HG02970 (cell line): ENCODE data around the gene PRORP.
A peak's percentile ranks its signal among the peaks of the same experiment; 100 is the strongest.
"Not testable (repeated sequence)": the region's sequence is repeated elsewhere in the genome, so short reads cannot be mapped to it uniquely, and the experiment has no call there.

Experiments used
- ATAC-seq: cut with Tn5 transposase; IDR thresholded peaks from one replicate; pipeline ENCODE4 v1.9.1; 2021; ENCODE audit warnings: mild to moderate bottlenecking, moderate library complexity, moderate number of reproducible peaks; ENCODE audit not compliant: unreplicated experiment, low FRiP score

Gene PRORP

DNA sequence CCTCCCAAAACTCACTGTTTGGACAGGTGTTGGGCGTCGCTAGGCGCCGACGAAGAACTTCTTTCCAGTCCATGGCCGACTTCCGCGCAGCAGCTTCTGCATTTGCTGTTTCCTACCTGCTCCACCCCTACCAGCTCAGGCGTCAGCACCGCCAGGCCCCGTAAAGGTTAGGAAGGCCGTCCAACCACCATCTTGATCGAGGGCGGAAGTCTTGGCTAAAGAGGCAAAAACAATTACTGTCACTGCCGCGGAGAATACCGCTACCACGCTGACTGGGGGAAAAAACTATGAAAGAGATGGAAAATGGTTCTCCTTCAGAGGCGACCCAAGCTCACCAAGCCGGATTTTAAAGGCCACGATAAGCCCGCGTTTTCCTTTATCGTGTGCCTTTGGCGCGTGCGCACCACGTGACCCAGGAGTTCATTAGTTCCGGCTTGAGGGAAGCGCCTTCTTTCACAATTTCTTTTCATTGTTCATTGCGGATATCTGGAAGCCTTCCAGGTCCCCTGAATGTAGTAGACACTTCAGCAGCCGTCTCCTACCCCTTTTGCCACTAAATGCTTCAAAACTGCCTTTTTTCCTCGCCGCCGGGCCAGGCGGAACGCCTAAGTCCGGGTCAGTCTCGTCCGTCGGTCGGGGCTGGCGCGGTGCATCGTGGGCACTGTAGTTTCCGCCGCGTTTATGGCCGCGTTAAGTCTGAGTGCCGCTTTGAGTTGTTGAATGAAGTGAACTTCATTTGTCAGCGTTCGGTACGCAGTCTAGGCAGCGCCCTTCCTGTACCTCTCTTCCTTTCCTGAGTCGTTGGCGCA, at the start of gene PRORP, which contains the start of gene PPP2R3C:
TSS of gene PRORP (plus strand) at position 666 of the 809 bp plus-strand sequence. CDS start 694 bp downstream, outside the sequence.
TSS of gene PPP2R3C (minus strand) at position 104 of the 809 bp plus-strand sequence. CDS start at position 73, 31 bp downstream.
- ATAC-seq, result peak; percentile 80

GRCh38 chr14:35073486-35073885, 48.9 kb upstream of the PRORP start:
- no peak for ATAC-seq

GRCh38 chr14:35078082-35078481, 44.3 kb upstream of the PRORP start:
- ATAC-seq, result no peak

DNA sequence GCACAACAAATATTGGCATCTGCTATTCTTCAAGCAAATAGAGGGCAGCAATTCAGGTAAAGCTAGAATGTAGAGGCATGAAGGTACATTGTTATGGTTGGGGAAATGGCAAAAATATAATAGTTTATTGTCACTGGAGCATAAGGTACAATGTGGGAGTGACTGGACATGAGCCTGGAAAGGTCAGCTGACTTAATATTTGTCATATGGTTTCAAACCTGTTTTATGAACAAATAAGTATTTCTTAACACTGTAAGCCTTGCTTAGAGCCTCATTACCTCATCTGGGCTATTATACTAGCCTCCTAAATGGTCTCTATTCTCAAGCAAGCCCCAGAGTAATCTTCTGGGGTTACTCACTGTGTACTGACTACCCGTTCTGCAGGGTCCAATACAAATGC, 42.6 kb upstream of the PRORP start:
- no peak for ATAC-seq

GRCh38 chr14:35083530-35084150, 38.7 kb upstream of the PRORP start:
- no peak for ATAC-seq

DNA sequence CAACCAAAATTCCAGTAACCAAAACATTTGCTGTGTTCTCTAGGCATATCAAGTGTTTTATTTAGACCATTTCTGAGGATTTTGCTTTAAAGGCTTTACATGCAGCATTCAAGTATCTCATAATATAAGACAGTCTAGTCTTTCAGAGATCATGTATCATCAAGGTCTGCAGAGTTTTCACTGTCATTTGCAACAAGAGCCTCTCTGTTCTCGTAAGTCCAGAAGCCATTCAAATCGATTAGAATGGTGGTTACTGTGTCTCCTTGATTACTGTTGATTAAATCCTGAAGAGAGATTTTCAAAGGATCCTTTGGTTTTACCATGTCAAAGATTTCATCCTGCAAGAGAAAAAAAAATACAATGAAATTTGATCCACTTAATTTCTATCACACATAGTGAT, 36.9 kb upstream of the PRORP start:
- ATAC-seq, result no peak

GRCh38 chr14:35088514-35088913, 33.8 kb upstream of the PRORP start:
- no peak for ATAC-seq

DNA sequence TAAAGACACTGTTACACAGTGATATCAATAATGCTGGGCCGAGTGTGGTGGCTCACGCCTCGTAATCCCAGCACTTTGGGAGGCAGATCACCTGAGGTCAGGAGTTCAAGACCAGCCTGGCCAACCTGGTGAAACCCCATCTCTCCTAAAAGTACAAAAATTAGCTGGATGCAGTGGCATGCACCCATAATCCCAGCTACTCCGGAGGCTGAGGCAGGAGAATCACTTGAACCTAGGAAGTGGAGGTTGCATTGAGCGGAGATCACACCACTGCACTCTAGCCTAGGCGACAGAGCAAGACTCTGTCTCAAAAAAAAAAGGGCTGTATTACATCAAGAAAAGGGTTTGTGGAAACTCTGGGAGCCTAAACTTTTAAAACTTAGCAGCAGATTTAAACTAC, 27.7 kb upstream of the PRORP start:
- ATAC-seq, result not testable (repeated sequence)

DNA sequence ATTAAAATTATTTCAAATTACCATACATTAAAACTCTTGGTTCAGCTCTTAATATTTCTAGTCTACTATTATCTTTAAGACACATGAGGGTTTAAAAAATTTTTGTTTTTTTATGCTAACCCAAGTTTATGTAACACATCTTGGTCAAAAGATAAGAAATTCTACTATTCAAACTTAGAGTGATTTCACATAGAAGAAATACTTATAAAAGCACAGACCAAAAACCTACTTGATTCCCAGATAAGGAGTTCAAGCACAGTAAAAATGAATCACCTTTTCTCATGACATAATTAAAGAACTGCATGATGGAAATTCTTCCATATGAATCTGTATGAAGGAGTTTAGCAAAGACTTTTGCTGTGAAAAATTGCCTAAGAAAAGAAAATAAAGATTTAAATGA, 14.5 kb upstream of the PRORP start:
- ATAC-seq, result no peak

GRCh38 chr14:35112641-35113040, 9.7 kb upstream of the PRORP start:
- no peak for ATAC-seq

DNA sequence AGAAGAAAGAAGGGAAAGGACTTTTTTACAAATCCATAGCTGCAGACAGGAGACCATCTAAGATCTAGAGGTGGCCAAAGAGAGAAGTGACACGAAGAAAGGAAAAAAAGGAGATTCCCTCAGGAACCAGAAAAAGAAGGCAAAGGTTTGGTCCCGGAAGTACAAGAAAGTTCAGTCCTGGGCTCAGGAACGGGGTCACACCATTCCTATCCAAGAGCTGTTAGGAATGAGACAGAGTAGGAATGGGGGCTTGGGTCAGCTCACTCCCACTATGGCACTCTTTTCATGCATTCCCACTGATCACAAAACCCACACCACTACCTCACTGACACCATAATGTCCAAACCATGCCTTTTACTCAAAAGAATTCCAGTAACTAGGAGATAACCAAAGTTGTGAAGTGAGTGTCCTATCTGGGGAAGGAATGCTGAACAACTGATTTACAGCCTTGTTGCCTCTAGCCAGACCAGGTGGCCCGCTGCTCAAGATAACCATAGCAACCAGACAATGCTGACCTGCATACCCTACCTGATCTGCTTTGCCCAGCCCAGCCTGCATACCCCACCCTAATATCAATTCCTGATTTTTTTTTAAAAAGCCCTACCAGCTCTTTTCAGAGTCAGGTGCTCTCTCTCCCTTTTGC, 8.9 kb upstream of the PRORP start:
- ATAC-seq, result no peak

DNA sequence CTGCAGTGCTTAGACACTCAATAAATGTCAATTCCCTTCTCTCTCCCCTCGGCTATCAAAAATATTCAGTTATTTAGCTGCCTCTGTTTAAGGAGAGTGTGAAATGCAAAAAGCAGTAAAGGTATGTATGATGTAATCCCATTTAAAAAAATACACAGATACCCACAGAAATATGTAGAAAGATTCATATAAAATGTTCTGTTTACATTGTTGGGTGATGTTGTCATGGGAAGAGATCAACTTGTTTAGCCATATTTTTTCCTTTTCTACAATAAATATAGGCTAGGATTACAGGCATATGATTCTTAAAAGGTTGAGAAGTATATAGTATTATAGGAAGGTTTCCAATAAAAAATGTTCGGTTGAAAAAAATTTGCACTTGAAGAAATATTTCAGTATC, 8.3 kb upstream of the PRORP start:
- no peak for ATAC-seq

DNA sequence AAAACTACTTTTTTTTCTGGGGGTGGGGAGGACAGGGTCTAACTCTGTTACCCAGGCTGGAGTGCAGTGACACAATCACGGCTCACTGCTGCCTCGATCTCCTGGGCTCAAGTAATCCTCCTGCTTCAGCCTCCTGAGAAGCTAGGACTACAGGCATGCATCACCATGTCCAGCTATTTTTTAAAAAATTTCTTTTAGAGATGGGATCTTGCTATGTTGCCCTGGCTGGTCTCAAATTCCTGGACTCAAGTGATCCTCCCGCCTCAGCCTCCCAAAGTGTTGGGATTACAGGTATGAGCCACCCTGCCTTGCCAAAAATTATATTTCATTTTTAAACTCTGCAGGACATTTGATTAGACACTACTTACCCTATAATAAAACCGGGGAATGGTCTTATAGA, 6.1 kb upstream of the PRORP start:
- no peak for ATAC-seq

DNA sequence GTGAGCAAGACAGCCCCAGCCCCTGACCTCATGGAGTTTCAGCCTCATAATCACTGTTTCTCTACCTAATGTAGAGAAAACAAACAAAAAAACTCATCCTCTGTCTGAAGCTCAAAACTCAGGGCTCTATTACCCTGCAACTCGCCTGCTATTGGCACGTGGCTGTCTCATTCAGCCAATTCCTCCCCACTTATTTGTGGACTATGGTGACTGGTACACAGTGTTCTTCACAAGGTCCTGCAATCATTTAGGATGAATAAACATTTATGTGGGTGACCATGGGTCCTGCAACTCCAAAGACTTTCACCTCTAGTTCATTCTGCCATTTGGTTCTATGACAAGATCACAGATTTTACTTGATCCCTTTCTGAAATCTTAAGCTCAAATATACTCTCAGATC, 5.2 kb upstream of the PRORP start:
- ATAC-seq, result no peak

GRCh38 chr14:35121026-35121886, 1.1 kb upstream of the PRORP start:
- no peak for ATAC-seq

DNA sequence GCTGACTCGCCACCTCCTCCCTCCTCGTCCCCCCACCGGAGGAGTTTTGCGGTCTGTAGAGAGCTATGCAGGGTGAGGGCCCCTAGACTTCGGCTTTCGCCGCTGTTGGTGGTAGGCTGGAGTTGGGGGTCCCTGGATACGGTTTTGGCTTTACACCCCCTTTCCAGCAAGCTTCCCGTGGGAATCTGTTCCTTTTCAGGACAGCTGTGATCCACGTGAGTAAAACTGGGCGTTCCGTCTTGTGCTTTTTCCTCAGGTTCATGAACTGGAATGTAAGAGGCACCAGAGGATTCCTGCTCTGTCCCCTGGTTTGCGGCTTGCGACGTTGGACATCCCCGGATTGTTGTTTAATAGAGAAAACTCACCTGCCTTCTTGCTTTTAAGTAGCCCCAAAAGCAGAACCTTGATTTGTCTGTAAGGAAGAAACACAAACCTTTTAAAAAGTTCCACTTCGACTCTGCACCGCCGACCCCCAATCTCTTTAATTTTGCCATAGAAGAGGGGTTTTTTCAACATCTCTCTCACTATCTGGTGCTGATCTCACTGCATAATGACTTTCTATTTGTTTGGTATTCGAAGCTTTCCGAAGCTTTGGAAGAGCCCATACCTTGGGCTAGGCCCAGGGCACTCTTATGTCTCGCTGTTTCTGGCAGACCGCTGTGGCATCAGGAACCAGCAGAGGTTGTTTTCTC, 490 bp downstream of the PRORP start:
- ATAC-seq, result no peak

DNA sequence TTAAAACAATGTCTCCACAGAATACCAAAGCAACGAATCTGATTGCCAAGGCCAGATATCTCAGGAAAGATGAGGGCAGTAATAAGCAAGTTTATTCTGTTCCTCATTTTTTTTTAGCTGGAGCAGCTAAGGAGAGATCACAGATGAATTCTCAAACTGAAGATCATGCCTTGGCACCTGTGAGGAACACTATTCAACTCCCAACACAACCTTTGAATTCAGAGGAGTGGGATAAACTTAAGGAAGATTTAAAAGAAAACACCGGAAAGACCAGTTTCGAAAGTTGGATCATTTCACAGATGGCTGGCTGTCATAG, 994 bp downstream of the PRORP start:
- ATAC-seq, result no peak

DNA sequence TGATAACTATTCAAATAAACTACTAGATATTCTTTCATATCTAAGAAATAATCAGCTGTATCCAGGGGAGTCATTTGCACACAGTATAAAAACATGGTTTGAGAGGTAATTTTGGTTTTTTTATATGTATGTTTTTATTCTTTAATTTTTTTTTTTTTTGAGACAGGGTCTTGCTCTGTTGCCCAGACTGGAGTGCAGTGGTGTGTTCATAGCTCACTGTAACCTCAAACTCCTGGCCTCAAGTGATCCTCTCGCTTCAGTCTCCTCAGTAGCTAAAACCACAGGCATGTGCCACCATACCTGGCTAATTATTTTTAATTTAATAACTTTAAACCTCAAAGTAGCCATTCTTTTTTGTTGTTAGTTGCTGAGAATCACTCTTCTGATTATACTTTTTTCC, 1.8 kb downstream of the PRORP start:
- ATAC-seq, result no peak

- no peak for ATAC-seq
Observed at GRCh38 chr14:35133542-35134328, 11.4 kb downstream of the PRORP start.
